Ascending aorta (tissue), 2 donors: ENCODE results near the gene NFIA. TPM values are rescaled to one million over a fixed set of nuclear protein-coding genes. Genes with fewer than 3 reads are reported as not detected.
A peak's percentile ranks its signal among the peaks of the same experiment; 100 is the strongest.

Source experiments
- DNase-seq, 2 donors: peaks; one replicate each; pipeline ENCODE4 v3.0.0-alpha.2; 2019; ENCODE audit warnings: low spot score in 2 of 2
- H3K27ac ChIP-seq, 2 donors: fragments of 200-600 bp; sonication (generic); one replicate each; pipeline ENCODE4 v1.5.1; 2016 to 2017; ENCODE audit warnings: mild to moderate bottlenecking in 1 of 2
- H3K27me3 ChIP-seq: fragments of 200-600 bp; sonication (generic); one replicate; pipeline ENCODE4 v1.5.1; 2017
- H3K36me3 ChIP-seq, 2 donors: fragments of 200-600 bp; sonication (generic); one replicate each; pipeline ENCODE4 v1.5.1; 2016
- H3K4me1 ChIP-seq, 2 donors: fragments of 200-600 bp; sonication (generic); one replicate each; pipeline ENCODE4 v1.5.1; 2016 to 2017; ENCODE audit warnings: mild to moderate bottlenecking in 1 of 2
- H3K4me3 ChIP-seq, 2 donors: fragments of 200-600 bp; sonication (generic); one replicate each; pipeline ENCODE4 v1.5.1; 2016 to 2017; ENCODE audit warnings: mild to moderate bottlenecking in 1 of 2
- H3K9me3 ChIP-seq, 2 donors: fragments of 200-600 bp; sonication (generic); one replicate each; pipeline ENCODE4 v1.5.1; 2016
- intact Hi-C: fragments of 100-400 bp; cut with DNase I; formaldehyde crosslinking; loops from one replicate; pipeline ENCODE4 v1.15.1; 2023
- total RNA-seq: library from RNA; depleted of rRNA; stranded (reverse); fragments of >200 nt; gene quantifications from one replicate; pipeline ENCODE4 v1.1.0, GENCODE V29; 2016
- TF ChIP-seq, protein P1 (sequence below), 3 experiments: fragments of 200-600 bp in 2 of 3; fragments of 450-650 bp in 1 of 3; sonication (generic) in 2 of 3; IDR thresholded peaks; one replicate each; pipeline ENCODE4 v1.5.1; 2016 to 2019; ENCODE audit warnings: antibody characterized with exemption in 3 of 3, mild to moderate bottlenecking in 1 of 3, moderate library complexity in 1 of 3

The NFIA gene
- total RNA-seq, 1 donor from 2014 or later, result 52.0 TPM

DNA sequence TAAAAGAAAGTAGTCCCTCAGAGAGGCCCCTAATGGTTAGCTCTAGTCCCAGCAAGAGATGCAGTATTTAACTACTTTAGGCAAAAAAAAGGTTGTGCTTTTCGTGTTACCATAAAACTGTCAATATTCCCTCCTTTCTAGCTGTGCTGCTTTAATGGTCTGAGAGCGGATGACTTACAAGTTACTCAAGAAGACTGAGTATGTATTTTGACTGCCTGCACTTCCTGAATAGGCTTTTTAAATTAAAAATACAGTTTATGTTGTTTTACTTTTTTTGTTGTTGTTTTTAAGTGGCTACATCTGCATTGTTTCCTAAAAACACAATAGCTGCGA, 152.2 kb downstream of the NFIA start:
- peaks cover 0 to 22% of the 10 kb centered on the region in 2 donors for H3K4me1 ChIP-seq
- TF ChIP-seq, protein P1, sequence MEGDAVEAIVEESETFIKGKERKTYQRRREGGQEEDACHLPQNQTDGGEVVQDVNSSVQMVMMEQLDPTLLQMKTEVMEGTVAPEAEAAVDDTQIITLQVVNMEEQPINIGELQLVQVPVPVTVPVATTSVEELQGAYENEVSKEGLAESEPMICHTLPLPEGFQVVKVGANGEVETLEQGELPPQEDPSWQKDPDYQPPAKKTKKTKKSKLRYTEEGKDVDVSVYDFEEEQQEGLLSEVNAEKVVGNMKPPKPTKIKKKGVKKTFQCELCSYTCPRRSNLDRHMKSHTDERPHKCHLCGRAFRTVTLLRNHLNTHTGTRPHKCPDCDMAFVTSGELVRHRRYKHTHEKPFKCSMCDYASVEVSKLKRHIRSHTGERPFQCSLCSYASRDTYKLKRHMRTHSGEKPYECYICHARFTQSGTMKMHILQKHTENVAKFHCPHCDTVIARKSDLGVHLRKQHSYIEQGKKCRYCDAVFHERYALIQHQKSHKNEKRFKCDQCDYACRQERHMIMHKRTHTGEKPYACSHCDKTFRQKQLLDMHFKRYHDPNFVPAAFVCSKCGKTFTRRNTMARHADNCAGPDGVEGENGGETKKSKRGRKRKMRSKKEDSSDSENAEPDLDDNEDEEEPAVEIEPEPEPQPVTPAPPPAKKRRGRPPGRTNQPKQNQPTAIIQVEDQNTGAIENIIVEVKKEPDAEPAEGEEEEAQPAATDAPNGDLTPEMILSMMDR (IDR thresholded peaks at IDR 0.05), result no peak
- no peaks in the 10 kb centered on the region for H3K27me3 ChIP-seq
- no peaks in the 10 kb centered on the region for H3K9me3 ChIP-seq
- H3K36me3 ChIP-seq, result no peaks in the 10 kb centered on the region
- H3K27ac ChIP-seq, result no peak overlapping the region
- H3K4me3 ChIP-seq, result no peak overlapping the region
- intact Hi-C loops, result no loop called here
- no peak for DNase-seq

DNA sequence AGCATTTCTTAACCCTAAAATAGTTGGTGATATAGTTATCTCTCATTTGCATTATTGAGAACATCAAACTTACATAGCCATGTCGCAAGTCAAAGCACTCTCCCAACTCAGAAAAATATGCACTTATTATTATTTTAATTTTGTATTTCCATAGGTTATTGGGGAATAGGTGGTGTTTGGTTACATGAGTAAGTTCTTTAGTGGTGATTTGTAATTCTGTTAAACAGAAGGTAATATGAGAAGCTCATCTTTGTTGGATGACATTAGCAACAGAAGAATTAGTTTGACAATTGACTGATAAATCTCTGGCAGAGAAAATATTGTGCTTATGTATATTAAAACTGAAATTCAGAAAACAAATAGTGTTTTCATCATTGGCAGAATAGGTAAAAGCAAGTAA, 154.8 kb downstream of the NFIA start:
- H3K9me3 ChIP-seq, result no peaks in the 10 kb centered on the region
- TF ChIP-seq, protein P1 (IDR thresholded peaks at IDR 0.05), result no peak
- intact Hi-C loops, result no loop called here
- DNase-seq, result no peak
- no peaks in the 10 kb centered on the region for H3K27me3 ChIP-seq
- no peak overlapping the region for H3K4me3 ChIP-seq
- no peaks in the 10 kb centered on the region for H3K36me3 ChIP-seq
- peaks cover 4 to 25% of the 10 kb centered on the region in 2 donors for H3K4me1 ChIP-seq
- H3K27ac ChIP-seq, result no peak overlapping the region

DNA sequence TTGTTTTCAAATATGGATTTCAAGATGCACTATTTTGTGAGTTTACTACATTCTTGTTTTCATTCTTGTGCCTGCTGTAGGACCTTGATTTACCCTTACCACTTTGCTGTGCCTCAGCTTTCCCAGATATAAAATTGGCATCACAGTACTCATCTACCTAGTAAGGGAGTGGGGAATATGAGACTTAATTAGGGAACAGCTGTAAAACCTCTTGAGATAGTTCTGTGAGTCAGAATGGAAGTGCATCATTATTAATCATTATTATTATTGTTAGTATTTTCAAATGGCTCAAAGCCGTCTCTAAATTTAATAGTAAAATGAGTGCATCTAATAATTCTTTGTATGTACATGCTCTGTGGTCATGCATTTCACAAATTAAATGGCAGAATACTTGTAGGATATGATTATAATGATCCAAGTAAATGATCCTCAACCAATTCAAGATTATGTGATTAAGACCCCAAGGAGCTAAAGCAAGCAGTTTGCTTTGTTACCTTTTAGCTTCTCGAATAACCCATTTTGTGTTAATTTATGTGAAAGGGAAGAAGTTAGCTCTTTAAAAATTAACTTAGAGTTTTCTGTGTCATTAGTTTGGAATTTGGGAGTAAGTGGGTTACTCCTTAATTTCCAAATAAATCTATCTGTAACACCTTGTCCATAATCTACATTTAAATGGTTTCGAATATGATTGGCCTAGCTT, 155.4 kb downstream of the NFIA start:
- Histone ChIP-seq H3K36me3 (no peaks in the 10 kb centered on the region), H3K27me3 (no peaks in the 10 kb centered on the region), H3K27ac (peak overlapping the region in 1 of 2 donors; percentile 15), H3K9me3 (no peaks in the 10 kb centered on the region), H3K4me1 (peaks cover 4 to 19% of the 10 kb centered on the region in 2 donors), H3K4me3 (no peak overlapping the region)
- no peak for DNase-seq
- intact Hi-C loops, result no loop called here
- TF ChIP-seq, protein P1 (IDR thresholded peaks at IDR 0.05), result no peak

DNA sequence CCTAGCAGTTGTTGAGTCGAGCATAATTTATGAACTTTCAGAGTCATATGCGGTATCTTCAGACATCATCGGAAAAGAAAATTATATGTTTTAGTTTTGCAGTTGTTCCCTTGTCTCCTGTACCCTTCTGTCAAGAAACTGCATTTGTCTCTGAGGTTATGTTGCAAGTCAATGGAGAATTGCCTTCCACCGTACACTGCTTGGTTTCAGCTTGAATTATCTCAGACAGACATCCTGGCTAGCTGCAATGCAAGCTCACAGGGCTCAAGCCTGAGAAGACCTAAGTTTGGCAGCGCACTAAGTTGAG, 156.0 kb downstream of the NFIA start:
- TF ChIP-seq, protein P1 (IDR thresholded peaks at IDR 0.05), result no peak
- Histone ChIP-seq H3K9me3 (no peaks in the 10 kb centered on the region), H3K36me3 (no peaks in the 10 kb centered on the region), H3K4me1 (peaks cover 4 to 15% of the 10 kb centered on the region in 2 donors), H3K27me3 (no peaks in the 10 kb centered on the region), H3K27ac (peak overlapping the region; percentile 5 to 15), H3K4me3 (no peak overlapping the region)
- no peak for DNase-seq
- intact Hi-C loops, result no loop called here

DNA sequence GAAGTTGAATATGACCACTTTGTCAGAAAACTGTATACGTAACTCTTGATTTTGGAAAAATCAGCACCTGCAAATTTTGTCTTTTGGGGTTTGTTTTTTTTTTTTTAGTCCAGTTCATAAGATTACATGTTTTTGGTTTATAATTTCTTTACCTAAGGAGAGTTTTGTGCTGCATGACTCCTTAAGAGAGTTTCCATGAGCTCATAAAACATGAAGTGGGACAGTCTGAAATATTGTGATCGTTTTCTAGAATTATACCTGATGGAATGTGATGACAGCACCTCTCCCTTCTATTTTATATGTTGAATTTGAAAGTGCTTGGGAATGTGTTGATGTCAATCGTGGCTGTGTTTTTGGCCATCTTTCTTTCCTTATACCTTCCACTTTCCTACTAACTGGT, 158.5 kb downstream of the NFIA start:
- H3K27ac ChIP-seq, result peak overlapping the region; percentile 68 to 76
- intact Hi-C loops, result loop anchor here (5.0 kb wide), 1 partner anchor 36 kb away; no protein-coding TSS in a partner anchor
- no peak for DNase-seq
- TF ChIP-seq, protein P1 (IDR thresholded peaks at IDR 0.05), result no peak
- H3K4me1 ChIP-seq, result peaks cover 4 to 24% of the 10 kb centered on the region in 2 donors
- H3K4me3 ChIP-seq, result peak overlapping the region; percentile 13 to 44
- no peaks in the 10 kb centered on the region for H3K27me3 ChIP-seq
- H3K36me3 ChIP-seq, result no peaks in the 10 kb centered on the region
- no peaks in the 10 kb centered on the region for H3K9me3 ChIP-seq
